GM21447 (cell line): ENCODE results near the gene MYO1F.
"Not testable (repeated sequence)": the region's sequence is repeated elsewhere in the genome, so short reads cannot be mapped to it uniquely, and the experiment has no call there.

ENCODE experiments used
- ATAC-seq: cut with Tn5 transposase; IDR thresholded peaks from one replicate; pipeline ENCODE4 v1.9.1; 2021; ENCODE audit not compliant: unreplicated experiment

Gene MYO1F

GRCh38 chr19:8577247-8577646 is at the start of gene MYO1F:
Gene MYO1F (minus strand): TSS chr19:8577442. CDS start chr19:8577309, 133 bp downstream.
- ATAC-seq, result no peak

- no peak for ATAC-seq
Observed at GRCh38 chr19:8626842-8627241, 49.6 kb upstream of the MYO1F start.

DNA sequence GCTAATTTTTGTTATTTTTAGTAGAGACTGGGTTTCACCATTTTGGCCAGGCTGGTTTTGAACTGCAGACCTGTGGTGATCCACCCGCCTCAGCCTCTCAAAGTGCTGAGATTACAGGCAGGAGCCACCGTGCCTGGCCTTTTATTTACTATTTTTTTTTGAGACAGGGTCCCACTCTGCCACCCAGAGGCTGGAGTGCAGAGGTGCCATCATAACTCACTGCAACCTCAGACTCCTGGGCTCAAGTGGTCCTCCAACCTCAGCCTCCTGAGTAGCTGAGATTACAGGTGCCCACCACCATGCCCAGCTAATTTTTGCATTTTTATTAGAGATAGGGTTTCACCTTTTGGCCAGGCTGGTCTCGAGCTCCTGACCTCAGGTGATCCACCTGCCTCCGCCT is 45.6 kb upstream of the MYO1F start:
- ATAC-seq, result not testable (repeated sequence)

GRCh38 chr19:8618751-8619150 is 41.5 kb upstream of the MYO1F start:
- no peak for ATAC-seq

GRCh38 chr19:8617984-8618383 is 40.7 kb upstream of the MYO1F start:
- ATAC-seq, result no peak

DNA sequence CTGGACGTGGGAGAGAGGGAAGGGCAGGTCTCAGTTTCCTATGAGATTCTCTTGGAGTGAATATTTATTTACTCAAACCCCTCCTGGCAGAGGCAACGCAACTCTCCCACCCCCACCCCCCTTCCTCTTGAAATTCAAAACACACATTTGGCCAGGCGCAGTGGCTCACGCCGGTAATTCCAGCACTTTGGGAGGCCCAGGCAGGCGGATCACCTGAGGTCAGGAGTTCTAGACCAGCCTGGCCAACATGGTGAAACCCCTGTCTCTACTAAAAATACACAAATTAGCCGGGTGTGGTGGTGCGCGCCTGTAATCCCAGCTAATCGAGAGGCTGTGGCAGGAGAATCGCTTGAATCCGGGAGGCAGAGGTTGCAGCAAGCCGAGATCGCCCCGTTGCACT is 40.1 kb upstream of the MYO1F start:
- not testable (repeated sequence) for ATAC-seq

DNA sequence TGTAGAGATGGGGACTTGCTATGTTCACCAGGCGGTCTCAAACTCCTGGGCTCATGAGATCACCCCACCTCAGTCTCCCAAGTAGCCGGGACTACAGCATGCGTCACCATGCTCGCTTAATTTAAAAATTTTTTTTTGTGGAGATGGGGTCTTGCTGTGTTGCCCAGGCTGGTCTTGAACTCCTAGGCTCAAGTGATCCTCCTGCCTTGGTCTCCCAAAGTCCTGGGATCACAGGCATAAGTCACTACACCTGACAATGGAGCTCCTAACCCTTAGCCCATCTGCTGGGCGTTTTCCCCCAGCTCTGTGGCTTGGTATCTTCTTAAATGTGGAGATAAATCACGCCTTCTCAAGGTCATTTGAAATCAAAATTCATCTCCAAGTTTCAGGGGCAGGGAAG is 39.6 kb upstream of the MYO1F start:
- ATAC-seq, result no peak

DNA sequence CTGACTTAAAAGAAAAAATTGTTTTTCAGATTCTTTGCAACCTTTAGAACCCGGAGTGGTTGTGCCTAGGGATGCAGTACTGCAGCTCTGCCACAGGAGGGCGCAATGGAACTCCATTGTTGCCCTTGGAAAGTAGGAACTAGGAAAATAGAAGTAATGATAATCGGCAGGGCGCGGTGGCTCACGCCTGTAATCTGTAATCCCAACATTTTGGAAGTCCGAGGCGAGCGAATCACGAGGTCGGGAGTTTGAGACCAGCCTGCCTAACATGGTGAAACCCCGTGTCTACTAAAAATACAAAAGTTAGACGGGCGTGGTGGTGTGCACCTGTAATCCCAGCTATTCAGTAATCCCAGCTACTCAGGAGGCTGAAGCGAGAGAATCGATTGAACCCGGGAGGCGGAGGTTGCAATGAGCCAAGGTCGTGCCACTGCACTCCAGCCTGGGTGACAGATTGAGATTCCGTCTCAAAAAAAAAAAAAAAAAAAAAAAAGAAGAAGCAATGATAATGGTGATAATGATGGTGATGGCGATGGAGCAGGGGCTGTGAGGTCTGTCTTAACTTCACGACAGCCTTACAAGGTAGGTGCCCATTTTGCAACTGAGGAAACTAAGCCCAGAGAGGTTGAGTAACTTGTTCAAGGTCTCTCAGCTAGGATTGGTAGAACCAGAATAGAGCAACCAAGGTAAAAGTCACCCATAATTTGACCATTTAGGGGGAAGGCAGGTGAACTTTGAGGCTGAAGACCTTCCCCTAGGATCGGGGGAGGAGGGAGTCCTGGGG is 38.8 kb upstream of the MYO1F start:
- ATAC-seq, result no peak

- no peak for ATAC-seq
Observed at GRCh38 chr19:8615024-8615423, 37.8 kb upstream of the MYO1F start.

GRCh38 chr19:8614455-8614854 is 37.2 kb upstream of the MYO1F start:
- ATAC-seq, result no peak

- no peak for ATAC-seq
Observed at GRCh38 chr19:8612807-8613171, 35.5 kb upstream of the MYO1F start.

DNA sequence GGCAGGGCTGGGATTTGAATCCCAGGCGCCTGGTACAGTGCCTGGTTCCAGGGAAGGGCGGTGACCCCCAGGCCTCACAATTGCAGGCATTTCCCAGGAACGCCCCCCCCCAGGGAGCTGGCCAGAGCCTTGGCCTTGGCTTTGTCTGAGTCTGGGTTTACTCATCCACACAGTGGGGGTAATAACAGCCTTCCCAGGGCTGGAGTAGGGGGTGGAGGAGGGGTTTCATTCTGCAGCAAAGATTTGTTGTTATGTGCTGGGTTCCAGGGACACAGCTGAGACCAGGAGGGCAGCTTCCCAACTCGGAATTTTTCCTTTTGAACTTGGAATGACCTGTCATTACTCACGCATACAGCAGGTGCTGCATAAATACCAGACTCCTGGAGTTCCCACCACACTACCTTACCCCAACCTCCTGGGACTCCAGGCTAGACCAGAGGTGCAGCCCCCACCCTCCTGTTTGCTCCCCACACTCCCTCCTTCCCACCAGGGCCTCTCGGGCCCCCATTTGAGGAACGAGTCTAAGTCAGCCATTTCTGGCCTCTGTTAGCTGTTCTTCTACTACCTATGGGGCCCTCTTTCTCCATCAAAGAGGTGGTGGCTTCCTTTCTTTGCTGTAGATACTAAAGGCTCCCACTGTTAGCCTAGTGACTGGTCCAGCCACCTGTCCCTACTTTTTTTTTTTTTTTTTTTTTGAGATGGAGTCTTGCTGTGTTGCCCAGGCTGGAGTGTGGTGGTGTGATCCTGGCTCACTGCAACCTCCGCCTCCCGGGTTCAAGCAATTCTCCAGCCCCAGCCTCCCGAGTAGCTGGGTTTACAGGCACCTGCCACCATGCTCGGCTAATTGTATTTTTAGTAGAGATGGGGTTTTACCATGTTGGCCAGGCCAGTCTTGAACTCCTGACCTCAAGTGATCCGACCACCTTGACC is 34.9 kb upstream of the MYO1F start:
- no peak for ATAC-seq

DNA sequence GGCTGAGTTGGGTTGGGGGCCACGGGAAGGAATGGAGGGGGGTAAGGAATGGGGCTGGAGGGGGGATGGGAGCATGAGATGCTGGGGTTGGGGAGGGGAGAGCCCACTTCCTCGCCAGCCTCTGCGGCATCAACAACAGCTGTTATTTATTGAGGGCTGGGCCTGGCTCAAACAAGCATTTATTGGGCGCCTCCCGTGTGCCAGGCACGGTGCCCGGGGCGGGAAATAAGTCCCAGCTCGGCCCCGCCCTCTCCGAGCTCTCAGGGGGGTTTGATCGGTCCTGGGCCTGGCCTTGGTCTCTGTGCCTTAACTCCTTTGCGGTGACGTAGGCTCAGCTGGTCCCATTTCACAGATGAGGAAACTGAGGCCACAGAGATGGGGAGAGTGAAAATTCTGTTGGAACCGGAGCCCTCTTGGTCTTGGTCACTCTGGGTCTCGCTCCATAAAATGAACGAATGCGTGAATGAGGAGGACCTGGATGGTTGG is 34.2 kb upstream of the MYO1F start:
- ATAC-seq, result no peak

DNA sequence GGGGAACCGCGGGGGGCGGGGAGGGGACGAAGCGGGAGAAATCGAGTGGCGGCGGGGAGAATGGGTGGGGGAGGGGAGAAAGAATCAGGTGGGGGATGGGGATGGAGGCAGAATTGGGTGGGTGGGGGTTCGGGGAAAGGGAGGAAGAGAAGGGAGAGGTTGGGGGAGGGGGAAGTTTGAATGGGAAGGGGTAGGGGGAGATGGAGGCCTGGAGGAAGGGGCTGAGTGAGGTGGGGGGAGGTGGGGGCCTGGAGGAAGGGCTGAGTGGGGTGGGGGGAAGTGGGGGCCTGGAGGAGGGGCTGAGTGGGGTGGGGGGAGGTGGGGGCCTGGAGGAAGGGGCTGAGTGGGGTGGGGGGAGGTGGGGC is 33.7 kb upstream of the MYO1F start:
- ATAC-seq, result no peak

- no peak for ATAC-seq
Observed at GRCh38 chr19:8610041-8610935, 33.0 kb upstream of the MYO1F start, which contains the start of gene ADAMTS10. Gene ADAMTS10 (minus strand): TSS chr19:8610715. CDS start chr19:8605710, 5,005 bp downstream.

DNA sequence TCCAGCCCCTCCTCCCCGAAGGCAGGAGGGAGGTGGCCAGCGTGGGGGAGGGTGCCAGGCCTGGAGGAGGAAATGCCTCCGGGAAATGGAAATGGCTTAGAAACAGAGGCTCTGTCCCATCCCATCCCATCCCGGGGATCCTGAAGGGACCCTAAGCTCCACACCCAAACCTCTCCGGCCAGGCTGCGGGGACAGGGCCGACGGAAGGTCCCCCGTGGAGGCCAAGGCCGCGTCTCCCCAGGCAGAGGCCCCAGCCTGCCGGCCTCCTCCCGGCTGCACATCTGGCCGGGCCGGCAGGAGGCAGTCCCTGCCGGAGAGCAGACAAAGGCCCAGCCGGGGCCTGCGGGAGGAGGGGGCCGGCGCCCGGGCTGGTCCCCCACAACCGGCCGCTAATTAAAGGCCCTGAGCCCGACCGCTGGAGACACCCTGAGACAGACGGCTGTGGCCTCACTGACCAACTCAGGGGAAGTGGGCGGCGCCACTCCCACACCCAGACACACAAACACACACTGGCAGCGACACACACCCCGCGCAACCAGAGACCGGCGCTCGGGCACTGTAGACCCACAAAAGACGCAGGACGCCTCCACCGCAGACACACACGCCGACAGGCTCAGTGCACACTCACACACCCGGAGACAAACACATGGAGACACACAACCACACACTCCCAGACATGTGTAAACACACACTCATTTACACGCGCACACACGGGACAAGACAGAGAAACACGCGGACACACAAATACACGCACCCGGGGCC is 32.2 kb upstream of the MYO1F start:
- no peak for ATAC-seq

- no peak for ATAC-seq
Observed at GRCh38 chr19:8608941-8609278, 31.7 kb upstream of the MYO1F start.

DNA sequence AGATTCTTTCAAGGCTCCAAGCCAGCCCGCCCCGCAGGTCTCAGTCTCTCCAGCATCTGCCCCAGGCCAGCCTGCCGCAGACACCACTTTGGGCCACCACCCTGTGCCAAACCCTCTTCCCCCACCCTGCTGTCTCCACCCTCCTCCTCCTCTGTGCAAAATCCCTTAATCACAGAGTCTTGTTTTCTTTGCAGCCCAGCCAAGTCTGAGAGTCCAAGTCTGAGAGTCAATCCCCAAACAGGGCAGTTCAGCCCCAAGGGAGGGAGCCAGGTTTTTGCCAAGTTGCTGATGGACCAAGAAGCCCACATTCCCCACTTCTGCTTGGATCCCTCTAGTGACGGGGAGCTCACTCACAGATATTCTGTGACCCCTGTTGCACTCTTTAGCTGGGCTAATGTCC is 30.1 kb upstream of the MYO1F start:
- no peak for ATAC-seq

GRCh38 chr19:8605514-8605913 is 28.3 kb upstream of the MYO1F start:
- no peak for ATAC-seq

GRCh38 chr19:8601796-8602195 is 24.6 kb upstream of the MYO1F start:
- ATAC-seq, result no peak
